Measurements from ENCODE around the gene F10. TPM values are rescaled to one million over a fixed set of nuclear protein-coding genes. Genes with fewer than 3 reads are reported as not detected.
"Not testable (repeated sequence)": the region's sequence is repeated elsewhere in the genome, so short reads cannot be mapped to it uniquely, and the experiment has no call there.

Gene F10
- total and polyA plus RNA-seq, 9 of the 15 experiments (the other 6 are each of a cell fraction or from before 2014, with no cell fraction given): 0.04 to 0.09 (median 0.07) TPM; not detected in 5

DNA sequence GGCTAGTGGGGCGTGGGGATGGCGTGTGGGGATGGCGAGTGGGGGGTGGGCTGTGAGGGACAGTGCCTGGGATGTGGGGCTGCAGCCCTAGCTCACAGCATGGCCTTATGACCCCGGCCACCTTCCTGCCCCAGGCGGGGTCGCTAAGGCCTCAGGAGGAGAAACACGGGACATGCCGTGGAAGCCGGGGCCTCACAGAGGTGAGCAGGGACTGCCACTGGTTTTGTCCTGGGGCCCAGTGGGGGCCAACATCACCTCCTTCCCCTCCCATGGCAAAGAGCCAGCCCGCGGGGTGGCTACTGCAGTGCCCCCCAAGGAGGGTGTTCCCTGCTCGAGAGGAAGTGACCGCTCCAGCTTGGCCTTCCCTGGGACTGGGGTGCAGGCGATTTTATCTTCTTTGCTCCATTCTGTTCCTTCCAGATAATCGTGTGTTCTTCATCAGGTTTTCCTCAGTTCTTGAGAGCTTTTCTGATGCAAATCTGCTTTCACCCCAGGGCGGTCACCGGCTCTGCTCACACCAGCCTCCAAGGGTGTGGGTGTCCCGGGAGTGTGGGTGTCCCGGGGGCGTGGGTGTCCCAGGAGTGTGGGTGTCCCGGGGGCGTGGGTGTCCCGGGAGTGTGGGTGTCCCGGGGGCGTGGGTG, 15.8 kb upstream of the F10 start:
- FAIRE-seq (no peak), DNase-seq (ENCODE audit: extremely low read depth in 1 of 4, low spot score in 3 of 4) (no peak), ATAC-seq (no peak)
- H3K36me3 ChIP-seq (ENCODE audit: control insufficient read depth, insufficient read depth, low read length): no peaks in the 10 kb centered on the region
- CTCF ChIA-PET (ENCODE audit: low intra/inter-chr PET ratio): no interaction called here
- WGBS (ENCODE audit: insufficient coverage, low coverage, missing lambda C conversion rate): 0% methylated on average over 4 of the region's 25 CpGs
- no peak overlapping the region for H2AFZ ChIP-seq (ENCODE audit: low read depth, low read length)
- POLR2A ChIA-PET: no interaction called here
- H3K9me3 ChIP-seq (replicated peaks; ENCODE audit: control insufficient read depth, insufficient read depth, low read depth, low read length): no peaks in the 10 kb centered on the region
- H3K4me1 ChIP-seq (replicated peaks in 1 of 2; ENCODE audit: control insufficient read depth in 2 of 2, insufficient read depth in 2 of 2, low read length in 2 of 2): peaks cover 0 to 10% of the 10 kb centered on the region in 2 experiments; a peak in 2 of 5 replicates
- no peaks in the 10 kb centered on the region for H3K79me2 ChIP-seq (ENCODE audit: control insufficient read depth, insufficient read depth, low read length)
- 0 out of 2 replicates have a peak, but pooled peaks cover 7% of the 10 kb centered on the region for H4K20me1 ChIP-seq (replicated peaks; ENCODE audit: control insufficient read depth, insufficient read depth, low read length)
- intact Hi-C loops (cut with micrococcal nuclease): no loop called here
- in situ Hi-C loops (cut with MboI): no loop called here
- no peak overlapping the region for H3K4me2 ChIP-seq (ENCODE audit: insufficient read depth, low read length)
- peaks cover 3 to 26% of the 10 kb centered on the region in 2 experiments; a peak in 3 of 5 replicates for H3K27me3 ChIP-seq (ENCODE audit: control insufficient read depth in 2 of 2, insufficient read depth in 2 of 2, low read length in 2 of 2)
- no peak overlapping the region for H3K9ac ChIP-seq (ENCODE audit: insufficient read depth in 1 of 2, low read depth in 2 of 2, low read length in 2 of 2)
- no TSS peak for BruUV-seq (replicated peaks)
- no peak overlapping the region for H3K27ac ChIP-seq (ENCODE audit: extremely low read depth, low read depth, low read length)
- TF ChIP-seq FUS (optimal IDR thresholded peaks at IDR 0.05; ENCODE audit: low read depth, low read length) (no peak), EGR1 (conservative IDR thresholded peaks at IDR 0.05) (0 out of 2 replicates have a peak, but pooled peaks have one; percentile 22), NFIC (IDR thresholded peaks at IDR 0.05) (peak; percentile 28; the same call in 1 of the 2 replicates)
- H3K4me3 ChIP-seq: no peak overlapping the region
- H3K9me1 ChIP-seq (ENCODE audit: control insufficient read depth, insufficient read depth, low read length): no peaks in the 10 kb centered on the region

GRCh38 chr13:113108521-113108920, 14.1 kb upstream of the F10 start:
- CTCF ChIA-PET (ENCODE audit: low intra/inter-chr PET ratio): not testable (repeated sequence)

More at GRCh38 chr13:113108521-113108920, 14.1 kb upstream of the F10 start:
- FAIRE-seq; intact Hi-C loops (cut with micrococcal nuclease); H3K27ac ChIP-seq (ENCODE audit: extremely low read depth, low read depth, low read length); H3K9me3 ChIP-seq (replicated peaks; ENCODE audit: control insufficient read depth, insufficient read depth, low read depth, low read length); H3K9ac ChIP-seq (ENCODE audit: insufficient read depth in 1 of 2, low read depth in 2 of 2, low read length in 2 of 2); in situ Hi-C loops (cut with MboI); H3K36me3 ChIP-seq (ENCODE audit: control insufficient read depth, insufficient read depth, low read length); BruUV-seq (replicated peaks); POLR2A ChIA-PET; H3K4me2 ChIP-seq (ENCODE audit: insufficient read depth, low read length); DNase-seq (ENCODE audit: extremely low read depth in 1 of 4, low spot score in 3 of 4); H2AFZ ChIP-seq (ENCODE audit: low read depth, low read length); H3K4me3 ChIP-seq; ATAC-seq; H3K9me1 ChIP-seq (ENCODE audit: control insufficient read depth, insufficient read depth, low read length); H3K79me2 ChIP-seq (ENCODE audit: control insufficient read depth, insufficient read depth, low read length); H4K20me1 ChIP-seq (replicated peaks; ENCODE audit: control insufficient read depth, insufficient read depth, low read length): not testable (repeated sequence)
- WGBS (ENCODE audit: insufficient coverage, low coverage, missing lambda C conversion rate): no CpG with 5 or more reads among the region's 27 CpGs
- peaks cover 0 to 11% of the 10 kb centered on the region in 2 experiments; a peak in 2 of 5 replicates for H3K27me3 ChIP-seq (ENCODE audit: control insufficient read depth in 2 of 2, insufficient read depth in 2 of 2, low read length in 2 of 2)
- peaks cover 0 to 10% of the 10 kb centered on the region in 2 experiments; a peak in 2 of 5 replicates for H3K4me1 ChIP-seq (replicated peaks in 1 of 2; ENCODE audit: control insufficient read depth in 2 of 2, insufficient read depth in 2 of 2, low read length in 2 of 2)

Data from K562 (cell line).